NOMO-1 treated with dmso at 0.1 percent for 144 hours (cell line): ENCODE results near the gene DENND5A.
"Not testable (repeated sequence)": the region's sequence is repeated elsewhere in the genome, so short reads cannot be mapped to it uniquely, and the experiment has no call there.

Experiments used
- DNase-seq: peaks from one replicate; lab custom pipeline; 2025; ENCODE audit not compliant: unreplicated experiment; lab: John Stamatoyannopoulos, UW

Gene DENND5A

DNA sequence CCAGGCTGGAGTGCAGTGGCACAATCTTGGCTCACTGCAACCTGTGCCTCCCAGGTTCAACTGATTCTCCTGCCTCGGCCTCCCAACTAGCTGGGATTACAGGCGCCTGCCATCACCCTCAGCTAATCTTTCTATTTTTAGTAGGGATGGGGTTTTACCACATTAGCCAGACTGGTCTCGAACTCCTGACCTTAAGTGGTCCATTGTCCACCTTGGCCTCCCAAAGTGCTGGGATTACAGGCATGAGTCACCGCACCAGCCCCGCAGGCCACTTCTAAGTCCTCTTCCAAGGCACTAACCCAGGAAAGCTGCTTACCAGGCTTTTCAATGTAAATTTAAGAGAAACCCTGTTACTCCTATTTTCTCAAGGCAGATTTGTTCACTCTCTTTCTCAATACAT lies 50.4 kb downstream of the DENND5A start:
- DNase-seq = no peak

DNA sequence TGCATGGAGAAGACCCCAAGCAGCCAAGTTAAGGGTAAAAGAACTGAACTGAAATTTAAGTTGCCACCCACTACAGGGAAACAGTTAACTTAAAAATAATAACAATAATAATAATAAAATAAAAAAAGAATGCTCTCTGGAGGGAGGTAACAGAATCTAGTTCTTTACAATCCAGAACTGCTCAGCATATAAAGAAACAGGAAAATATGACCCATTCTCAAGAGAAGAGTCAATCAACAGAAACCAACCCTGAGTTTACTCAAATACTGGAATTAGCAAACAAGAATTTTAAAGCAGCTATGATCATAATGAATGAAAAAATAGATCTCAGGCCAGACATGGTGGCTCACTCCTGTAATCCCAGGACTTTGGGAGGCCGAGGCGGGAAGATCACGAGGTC lies 53.8 kb downstream of the DENND5A start:
- no peak for DNase-seq

DNA sequence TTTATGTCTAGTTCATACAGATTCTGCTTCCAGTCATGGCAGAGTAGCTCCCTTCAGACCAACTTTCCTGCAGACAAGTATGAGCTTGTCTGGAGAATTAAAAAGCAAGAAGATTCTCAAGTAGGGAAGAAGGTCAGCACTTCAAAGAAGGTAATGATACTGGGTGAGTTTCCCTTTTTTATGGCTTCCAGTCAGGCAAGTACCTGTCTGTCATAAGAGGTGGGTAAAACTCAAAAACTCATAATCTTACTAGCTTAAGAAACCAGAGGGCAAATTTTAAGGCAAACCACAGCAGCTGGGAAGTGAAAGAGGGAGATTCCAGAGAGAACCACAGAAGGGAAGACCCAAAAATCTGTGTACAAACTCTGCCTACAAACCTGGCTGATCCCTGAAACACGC lies 54.2 kb downstream of the DENND5A start:
- no peak for DNase-seq

DNA sequence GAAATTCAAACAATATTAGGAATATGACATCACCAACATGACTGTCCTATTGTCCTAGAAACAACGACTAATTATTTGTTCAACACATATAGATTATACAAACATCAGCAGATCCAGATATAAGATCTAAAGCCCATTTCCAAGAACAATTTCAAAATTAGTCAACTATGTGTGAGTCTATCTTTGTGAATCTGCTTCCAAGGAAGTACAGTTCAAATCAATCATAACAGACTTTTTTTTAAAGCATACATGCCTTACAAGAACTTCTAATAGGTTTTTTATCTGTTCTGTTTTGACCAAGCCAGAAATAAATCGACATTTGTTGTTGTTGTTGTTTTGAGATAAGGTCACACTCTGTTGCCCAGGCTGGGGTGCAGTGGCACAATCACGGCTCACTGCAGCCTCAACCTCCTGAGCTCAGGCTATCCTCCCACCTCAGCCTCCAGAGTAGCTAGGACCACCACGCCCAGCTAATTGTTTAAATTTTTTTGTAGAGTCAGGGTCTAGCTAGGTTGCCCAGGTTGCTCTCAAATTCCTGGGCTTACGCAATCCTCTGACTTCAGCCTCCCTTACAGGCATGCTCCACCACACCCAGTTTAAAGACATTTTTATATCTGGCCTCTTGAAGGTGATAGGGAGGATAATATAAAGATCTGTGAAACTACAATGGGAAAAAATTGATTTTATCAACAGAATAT lies 54.8 kb downstream of the DENND5A start:
- no peak for DNase-seq

DNA sequence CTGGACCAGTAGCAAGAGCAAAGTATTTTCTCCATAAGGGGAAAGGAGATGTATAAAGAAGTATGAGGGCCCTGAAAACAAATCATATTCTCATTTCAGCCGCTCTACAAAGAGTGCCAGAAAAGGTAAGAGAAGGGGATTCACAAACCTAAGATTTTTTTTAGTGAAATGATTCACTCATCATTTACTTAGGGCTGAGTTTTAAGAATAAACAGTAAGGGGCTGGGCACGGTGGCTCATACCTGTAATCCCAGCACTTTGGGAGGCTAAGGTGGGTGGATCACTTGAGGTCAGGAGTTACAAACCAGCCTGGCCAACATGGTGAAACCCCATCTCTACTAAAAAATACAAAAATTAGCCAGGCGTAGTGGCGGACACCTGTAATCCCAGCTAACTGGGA lies 55.5 kb downstream of the DENND5A start:
- DNase-seq = not testable (repeated sequence)

DNA sequence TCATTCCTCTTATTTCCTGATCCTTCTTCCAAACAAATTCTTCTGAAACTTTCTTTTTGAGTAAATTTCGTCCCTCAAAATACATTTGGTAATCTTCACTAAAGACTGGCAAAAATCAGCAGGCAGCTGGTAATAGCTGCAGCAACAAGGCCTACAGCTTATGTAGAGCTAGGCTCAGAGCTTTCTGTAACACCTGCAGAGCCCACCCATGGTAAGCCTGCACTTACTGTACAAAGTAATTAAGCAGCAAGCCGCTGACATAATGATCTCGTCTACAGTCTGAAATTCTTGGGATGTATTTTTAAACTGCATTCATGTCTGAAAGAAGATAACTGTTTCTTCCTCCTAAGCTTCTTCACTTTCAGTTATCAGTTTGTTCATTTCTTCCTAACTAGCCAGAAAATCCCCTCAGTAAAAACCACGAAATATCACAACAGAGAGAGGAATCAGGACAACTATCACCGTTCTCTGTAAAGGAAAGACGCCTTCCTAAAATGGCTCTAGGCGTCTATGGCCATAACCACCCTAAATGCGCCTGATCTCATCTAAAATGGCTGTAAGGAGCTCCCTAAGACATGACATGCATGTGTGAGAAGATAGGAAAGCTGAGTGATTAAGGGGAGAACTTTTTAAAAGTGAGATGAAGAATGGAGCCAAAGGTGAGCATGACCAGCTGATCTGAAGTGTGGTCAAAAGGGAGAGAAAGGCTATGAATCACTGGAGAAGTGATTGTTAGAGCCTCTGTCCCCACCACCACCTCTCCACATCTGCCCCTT lies 56.2 kb downstream of the DENND5A start:
- DNase-seq = no peak

DNA sequence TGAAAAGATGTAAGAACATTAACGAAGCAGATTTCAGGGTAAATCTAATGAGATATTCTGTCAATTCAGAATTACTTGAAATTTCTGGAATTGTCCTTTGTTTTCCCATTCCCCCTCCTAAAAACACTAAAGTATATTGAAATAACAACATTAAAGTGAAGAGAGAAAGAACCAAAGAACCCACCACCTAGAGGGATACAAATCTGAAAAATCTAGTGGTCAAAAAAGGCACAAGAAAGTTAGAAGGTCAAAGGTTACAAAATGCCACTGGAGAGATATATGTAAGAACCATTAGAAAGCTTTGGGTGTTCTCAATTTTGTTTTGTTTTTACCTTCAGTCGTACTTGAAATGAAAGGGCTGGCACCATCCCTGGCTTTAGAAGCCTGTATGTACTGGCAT lies 57.9 kb downstream of the DENND5A start:
- DNase-seq = no peak

DNA sequence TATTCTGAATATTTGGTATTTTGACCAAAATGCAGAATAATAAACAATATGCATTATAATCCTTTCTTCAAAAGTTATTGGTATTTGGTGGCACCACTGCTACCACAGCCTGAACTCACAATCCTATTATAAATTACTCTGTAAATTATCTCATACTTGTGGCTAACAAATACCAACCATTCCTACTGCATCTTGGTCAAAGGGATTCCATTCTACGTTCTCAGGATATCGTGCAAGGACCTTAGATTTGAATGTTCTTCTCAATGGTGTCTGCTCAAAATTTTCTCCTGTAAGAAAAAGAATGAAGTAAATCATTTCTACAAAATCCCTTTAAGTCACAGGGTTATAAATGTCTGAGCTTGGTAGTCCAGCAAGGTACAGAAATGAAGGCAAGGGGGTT lies 58.7 kb downstream of the DENND5A start:
- DNase-seq = no peak

DNA sequence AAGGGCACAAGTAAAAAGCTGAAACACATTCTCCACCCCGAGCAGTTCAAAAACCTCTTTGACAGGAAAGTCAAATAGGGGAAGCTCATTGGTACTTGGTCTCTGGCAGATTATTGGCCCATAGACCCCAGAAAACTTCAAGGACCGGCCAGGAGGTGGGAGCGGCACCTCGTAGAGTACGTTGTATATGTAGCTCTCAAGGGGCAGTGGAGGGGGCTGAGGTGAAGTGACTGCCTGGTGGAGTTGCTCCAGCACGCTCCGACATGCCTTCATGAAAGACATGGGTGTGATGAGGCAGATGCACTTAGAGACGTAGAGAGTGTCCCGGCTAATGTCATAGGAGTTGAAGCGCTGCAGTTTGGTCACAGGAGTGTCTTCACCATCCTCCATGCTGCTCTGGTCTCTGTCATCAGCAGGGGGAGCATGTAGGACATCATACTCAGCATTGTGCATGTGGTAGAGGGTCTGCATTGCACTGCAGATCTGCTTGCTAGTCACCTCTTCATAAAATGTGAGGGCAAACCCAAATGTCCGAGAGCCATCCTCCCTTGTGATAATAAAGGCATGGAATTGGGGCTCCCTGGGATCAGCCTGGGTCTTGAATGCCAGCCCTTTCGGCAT lies 61.3 kb downstream of the DENND5A start:
- DNase-seq = no peak

DNA sequence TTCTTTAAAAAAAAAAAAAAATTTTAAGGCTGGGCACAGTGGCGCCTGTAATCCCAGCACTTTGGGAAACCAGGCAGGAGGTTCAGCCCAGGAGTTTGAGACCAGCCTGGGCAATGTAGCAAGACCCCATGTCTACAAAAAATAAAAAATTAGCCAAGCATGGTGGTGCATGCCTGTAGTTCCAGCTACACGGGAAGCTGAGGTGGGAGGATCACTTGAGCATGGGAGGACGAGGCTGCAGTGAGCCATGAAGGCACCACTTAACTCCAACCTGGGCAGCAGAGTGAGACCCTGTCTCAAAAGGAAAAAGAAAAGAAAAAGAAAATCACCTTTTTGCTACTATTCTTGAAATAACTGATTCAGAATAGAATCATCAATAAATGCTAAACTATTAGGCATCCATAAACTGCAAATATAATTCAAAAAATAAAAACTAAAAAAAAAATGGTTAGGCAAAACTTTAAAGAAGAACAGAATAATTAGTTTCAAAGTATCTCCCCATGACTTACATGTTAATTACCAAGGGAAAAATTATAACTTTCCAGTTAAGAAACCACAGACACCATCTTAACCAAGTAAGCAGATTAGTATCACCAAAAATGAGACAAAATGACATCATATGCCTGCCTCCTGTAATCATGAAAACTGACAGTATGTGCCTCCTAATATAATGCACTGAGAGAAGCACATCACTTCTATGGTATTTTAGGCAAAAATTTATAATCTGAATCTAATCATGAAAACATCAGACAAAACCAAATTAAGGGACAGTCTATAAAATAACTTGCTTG lies 63.6 kb downstream of the DENND5A start:
- no peak for DNase-seq

DNA sequence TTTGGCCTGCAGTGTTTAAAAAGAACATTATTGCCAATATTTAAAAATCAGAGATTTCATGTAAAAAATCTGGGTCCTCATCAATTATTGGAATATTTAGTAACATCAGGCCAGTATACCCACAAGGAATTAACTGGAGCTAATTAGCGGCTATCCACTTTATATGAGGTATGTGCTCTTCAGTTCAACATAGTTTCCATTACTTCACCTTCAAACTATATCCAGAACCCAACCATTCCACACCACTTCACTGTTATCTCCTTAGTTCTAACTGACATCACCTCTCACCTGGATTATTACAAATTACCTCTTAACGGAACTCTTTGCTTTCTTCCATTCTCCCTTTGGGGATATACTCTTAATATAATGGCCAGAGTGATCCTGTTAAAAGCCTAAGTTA lies 64.7 kb downstream of the DENND5A start:
- no peak for DNase-seq

DNA sequence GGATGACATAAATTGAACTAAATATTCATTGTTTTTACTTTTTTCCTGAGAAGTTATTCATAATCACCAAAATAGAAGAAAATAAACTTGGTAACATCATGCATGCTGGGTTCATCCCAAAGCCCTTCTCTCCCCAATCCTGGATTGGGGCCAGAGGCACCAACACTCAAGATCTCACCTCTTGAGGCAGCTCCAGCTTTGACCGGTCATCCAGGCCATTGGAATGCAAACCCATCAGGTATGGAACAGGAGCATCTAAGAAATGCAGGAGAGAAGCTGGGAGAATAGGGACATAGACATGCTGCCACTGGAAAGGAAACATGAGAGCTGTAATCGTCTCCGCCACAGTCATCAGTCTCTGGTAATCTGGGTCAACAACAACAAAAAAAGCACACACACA lies 71.8 kb downstream of the DENND5A start:
- no peak for DNase-seq

DNA sequence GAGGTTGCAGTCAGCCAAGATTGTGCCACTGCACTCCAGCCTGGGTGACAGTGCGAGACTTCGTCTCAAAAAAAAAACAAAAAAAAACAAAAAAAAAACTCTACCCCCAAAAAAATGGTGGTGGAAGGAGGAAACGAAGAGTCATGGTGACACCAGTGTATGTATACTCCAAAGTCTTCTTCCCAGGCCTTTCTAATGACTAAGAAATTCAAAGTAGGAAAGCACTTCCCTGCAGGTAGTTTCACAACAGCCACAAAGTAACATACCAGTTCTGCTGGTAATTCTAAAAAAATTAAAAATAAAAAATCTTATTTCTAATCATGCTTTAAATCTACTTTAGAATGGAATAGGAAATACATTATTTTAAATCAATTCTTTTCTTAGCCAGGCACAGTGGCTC lies 72.6 kb downstream of the DENND5A start:
- DNase-seq = no peak

DNA sequence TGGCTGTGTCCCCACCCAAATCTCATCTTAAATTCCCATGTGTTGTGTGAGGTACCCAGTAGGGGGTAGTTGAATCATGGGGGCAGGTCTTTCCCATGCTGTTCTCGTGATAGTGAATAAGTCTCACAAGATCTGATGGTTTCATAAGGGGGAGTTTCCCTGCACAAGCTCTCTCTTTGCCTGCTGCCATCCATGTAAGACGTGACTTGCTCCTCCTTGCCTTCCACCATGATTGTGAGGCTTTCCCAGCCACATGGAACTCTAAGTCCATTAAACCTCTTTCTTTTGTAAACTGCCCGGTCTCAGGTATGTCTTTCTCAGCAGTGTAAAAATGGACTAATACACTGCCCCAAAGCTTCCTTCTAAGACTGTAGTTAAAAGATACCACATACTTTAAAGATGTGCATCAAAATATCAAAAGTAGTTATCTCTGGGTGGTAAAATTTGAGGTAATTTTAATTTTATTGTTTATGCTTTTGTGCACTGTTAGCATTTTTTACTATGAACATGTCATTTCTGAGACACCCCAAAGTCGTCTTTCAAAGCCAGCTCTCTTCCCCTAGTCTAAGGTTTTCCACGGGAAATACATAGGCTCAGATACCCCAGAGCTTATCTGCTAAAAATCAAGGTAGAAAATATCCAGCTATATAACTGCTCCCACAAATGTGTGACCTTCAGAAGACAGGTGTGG lies 74.7 kb downstream of the DENND5A start:
- not testable (repeated sequence) for DNase-seq

DNA sequence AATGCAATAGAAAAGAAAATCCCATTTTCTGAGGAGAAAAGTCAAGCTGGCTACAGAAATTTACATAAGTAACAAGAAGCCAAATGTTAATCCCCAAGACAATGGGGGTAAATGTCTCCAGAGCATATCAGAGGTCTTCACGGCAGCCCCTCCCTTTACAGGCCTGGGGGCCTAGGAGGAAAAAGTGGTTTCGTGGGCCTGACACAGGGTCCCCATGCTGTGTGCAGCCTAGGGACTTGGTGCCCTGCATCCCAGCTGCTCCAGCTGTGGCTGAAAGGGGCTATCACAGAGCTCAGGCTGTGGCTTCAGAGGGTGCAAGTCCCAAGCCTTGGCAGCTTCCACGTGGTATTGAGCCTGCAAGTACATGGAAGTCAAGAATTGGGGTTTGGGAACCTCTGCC lies 76.3 kb downstream of the DENND5A start:
- not testable (repeated sequence) for DNase-seq

DNA sequence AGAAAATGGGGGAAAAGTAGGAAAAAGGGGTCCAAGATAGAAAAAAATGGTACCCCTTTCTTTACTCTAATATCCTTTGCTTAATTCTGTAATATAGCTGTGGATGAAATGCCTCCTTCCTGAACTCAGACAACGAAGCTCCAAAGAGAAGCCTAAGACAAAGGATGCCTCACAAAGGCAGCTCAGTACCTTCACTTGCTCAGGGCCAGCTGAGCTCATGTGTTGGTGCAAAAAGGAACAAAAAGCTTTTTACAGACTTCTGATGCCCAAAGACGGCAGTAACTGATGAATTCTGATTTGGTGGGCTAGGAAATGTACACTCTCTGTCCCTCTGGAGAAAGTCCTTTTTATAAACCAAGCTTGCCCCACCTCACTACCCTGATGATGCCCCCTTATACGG lies 77.5 kb downstream of the DENND5A start:
- no peak for DNase-seq

DNA sequence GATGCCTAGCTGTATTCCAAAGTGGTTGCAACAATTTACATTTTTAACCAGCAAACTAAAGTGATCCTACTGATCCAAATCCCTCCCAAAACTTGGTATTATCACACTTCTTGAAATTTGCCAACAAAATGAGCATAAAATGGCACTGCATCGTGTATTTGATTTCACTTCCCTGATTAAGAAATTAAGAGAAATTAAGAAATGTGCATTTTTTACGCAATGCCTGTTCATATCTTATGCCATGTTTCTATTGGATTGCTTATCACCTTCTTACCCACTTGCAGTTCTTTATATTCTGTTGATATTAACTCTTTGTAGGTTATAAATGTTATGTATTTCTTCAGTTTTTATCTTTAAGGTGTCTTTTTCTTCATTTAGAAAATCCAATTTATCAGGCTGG lies 80.6 kb downstream of the DENND5A start:
- DNase-seq = no peak

DNA sequence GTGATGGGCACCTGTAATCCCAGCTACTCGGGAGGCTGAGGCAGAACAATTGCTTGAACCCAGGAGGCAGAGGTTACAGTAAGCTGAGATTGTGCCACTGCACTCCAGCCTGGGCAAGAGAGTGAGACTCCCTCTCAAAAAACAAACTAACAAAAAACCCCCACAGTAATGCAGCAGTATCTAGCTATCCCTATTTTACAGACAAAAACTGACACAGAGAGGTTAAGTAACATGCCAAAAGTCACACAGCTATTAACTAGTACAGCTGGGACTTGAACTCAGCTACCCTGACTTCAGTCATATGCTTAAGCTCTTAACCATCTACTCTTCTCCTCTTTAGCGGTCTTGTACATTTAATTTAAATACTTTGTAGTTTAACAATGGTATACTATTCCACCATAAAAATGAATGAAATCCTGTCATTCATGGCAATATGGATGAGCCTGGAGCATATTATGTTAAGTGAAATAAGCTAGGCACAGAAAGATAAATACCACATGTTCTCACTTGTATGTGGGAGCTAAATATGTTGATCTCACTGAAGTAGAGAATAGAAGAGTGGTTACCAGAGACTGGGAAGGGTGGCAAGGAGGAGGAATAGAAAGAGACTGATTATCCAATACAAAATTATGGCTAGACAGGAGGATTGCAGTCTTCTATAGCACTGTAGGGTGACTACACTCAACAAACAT lies 82.8 kb downstream of the DENND5A start:
- DNase-seq = no peak

DNA sequence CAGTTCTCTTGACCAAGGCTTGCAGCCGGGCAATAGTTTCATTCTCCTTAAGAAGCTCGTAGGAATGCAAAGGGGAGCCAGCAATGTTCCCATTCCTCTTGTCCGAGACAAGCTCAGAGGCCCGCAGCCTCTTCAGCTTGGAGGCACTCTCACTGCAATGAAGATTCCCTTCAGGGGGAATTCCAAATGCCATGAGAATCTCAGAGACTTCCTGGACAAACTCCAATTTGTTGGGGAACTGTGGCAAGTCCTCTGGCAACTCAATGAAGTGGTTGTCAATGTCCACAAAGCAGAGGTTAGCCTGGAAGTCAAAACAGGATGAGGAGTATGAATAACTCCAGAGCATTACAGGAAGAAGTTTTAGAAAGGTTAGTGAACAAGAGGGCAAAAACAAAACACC lies 84.4 kb downstream of the DENND5A start:
- DNase-seq = no peak

DNA sequence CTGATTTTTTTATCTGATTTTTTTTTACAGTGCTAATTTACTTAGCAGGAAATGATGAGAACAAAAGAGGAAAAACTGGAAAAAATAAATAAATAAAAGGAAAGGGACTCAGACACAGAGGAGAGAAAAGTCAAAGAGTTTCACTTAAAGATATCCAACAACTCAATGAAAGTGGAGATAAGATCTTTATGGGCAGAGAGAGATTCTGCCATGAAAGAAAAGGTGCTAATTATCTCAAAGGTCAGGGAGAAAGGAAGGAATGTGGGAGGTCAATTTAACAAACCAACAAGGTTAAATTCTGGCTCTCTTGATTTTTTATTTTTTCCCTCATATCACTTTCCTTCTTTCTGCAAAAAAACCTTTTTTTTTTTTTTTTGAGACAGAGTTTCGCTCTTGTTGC lies 86.0 kb downstream of the DENND5A start:
- DNase-seq = no peak
